ENCODE measurements around the gene COL7A1.

Gene COL7A1

DNA sequence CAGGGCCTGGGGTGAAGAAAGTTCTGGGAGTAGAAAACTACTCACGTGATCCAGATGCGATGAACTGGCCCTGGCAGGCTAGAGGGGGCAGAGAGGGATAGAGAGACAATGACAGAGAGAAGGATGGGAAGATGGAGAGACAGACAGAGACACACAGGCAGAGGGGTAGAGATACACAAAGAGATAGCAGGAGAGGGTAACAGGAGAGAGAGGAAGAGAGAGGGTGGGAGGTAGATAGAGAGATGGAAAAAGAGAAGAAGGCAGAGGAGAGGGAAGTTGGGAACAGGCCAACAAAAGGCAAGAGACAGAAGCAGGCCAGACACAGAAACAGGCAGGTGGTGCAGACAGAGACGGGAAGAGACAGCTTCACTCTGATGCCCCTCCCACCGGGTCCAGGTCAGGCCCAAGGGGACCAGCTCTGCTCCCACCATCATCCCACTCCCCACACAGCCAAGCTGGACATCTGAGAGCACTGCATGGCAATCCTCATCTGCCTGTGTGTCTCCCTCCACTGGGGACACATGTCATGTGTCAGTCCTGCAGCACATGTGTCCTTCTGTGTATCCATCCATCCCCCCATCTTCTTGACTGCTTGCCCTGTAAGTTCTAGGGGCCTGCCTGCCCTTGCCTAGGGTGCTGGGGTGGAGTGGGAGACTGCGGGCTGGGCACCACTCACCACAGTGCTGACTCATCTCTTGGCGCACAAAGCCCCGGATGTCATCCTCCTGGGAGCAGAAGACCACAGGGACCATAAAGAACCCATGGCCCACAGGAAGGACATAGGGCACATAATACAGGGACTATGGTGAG, 29.3 kb downstream of the COL7A1 start:
- no peak for TF ChIP-seq EZH2phosphoT487 (IDR thresholded peaks at IDR 0.05; ENCODE audit: borderline replicate concordance)
- TF ChIP-seq, protein P1, sequence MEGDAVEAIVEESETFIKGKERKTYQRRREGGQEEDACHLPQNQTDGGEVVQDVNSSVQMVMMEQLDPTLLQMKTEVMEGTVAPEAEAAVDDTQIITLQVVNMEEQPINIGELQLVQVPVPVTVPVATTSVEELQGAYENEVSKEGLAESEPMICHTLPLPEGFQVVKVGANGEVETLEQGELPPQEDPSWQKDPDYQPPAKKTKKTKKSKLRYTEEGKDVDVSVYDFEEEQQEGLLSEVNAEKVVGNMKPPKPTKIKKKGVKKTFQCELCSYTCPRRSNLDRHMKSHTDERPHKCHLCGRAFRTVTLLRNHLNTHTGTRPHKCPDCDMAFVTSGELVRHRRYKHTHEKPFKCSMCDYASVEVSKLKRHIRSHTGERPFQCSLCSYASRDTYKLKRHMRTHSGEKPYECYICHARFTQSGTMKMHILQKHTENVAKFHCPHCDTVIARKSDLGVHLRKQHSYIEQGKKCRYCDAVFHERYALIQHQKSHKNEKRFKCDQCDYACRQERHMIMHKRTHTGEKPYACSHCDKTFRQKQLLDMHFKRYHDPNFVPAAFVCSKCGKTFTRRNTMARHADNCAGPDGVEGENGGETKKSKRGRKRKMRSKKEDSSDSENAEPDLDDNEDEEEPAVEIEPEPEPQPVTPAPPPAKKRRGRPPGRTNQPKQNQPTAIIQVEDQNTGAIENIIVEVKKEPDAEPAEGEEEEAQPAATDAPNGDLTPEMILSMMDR (conservative IDR thresholded peaks at IDR 0.05; ENCODE audit: low read length), result no peak
- H3K9me2 ChIP-seq (replicated peaks; ENCODE audit: low read depth, low read length), result no peaks in the 10 kb centered on the region

DNA sequence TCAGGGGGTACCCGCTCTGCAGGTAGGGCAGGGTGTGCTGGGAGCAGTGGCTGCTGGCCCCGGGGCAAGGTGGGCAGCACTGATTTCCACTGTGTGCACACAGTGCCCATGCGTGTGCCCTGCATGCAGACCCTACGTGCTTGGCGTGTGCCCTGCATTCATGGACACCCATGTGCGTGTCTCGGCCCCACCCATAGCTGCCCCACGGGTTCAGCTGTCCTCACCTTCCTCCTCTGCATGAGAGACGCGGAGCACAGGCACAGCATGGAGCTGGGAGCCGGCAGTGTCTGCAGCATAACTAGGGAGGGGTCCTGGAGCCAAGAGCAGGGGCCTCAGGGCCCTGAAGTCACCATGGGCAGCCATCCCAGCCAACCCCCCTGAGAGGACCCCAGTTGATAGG, 29.9 kb downstream of the COL7A1 start:
- H4K20me1 ChIP-seq (ENCODE audit: insufficient read depth, low read length, poor library complexity, severe bottlenecking), result no peaks in the 10 kb centered on the region
- H3K9me2 ChIP-seq (replicated peaks; ENCODE audit: low read depth, low read length), result no peaks in the 10 kb centered on the region
- H3K36me3 ChIP-seq (ENCODE audit: insufficient read depth, low read length), result no peaks in the 10 kb centered on the region
- H3F3A ChIP-seq (ENCODE audit: low read depth), result no peaks in the 10 kb centered on the region
- H3K9me3 ChIP-seq (ENCODE audit: insufficient read depth, low read depth, low read length), result no peaks in the 10 kb centered on the region
- H3K4me2 ChIP-seq (ENCODE audit: low read depth, low read length, poor library complexity, severe bottlenecking), result no peak overlapping the region
- H3K4me3 ChIP-seq (ENCODE audit: low read length, poor library complexity, severe bottlenecking), result no peak overlapping the region
- TF ChIP-seq, protein P1 (conservative IDR thresholded peaks at IDR 0.05; ENCODE audit: low read length), result no peak
- no peak for TF ChIP-seq EZH2phosphoT487 (IDR thresholded peaks at IDR 0.05; ENCODE audit: borderline replicate concordance)
- H3K4me1 ChIP-seq (ENCODE audit: insufficient read depth, low read length, poor library complexity, severe bottlenecking), result peaks cover 32% of the 10 kb centered on the region
- H3K9ac ChIP-seq (ENCODE audit: low read depth, low read length, poor library complexity, severe bottlenecking), result no peak overlapping the region
- no peak overlapping the region for H2AFZ ChIP-seq (ENCODE audit: low read length)
- H3K79me2 ChIP-seq (ENCODE audit: insufficient read depth, low read length), result no peaks in the 10 kb centered on the region
- no peaks in the 10 kb centered on the region for H3K27me3 ChIP-seq (ENCODE audit: insufficient read depth, low read length, poor library complexity, severe bottlenecking)

More for the DNA sequence above, 29.3 kb downstream of the COL7A1 start:
- Histone ChIP-seq H3K9me3 (ENCODE audit: insufficient read depth, low read depth, low read length) (no peaks in the 10 kb centered on the region), H3K79me2 (ENCODE audit: insufficient read depth, low read length) (no peaks in the 10 kb centered on the region), H3K4me2 (ENCODE audit: low read depth, low read length, poor library complexity, severe bottlenecking) (no peak overlapping the region), H2AFZ (ENCODE audit: low read length) (no peak overlapping the region), H3F3A (ENCODE audit: low read depth) (no peaks in the 10 kb centered on the region), H3K9ac (ENCODE audit: low read depth, low read length, poor library complexity, severe bottlenecking) (no peak overlapping the region), H3K4me1 (ENCODE audit: insufficient read depth, low read length, poor library complexity, severe bottlenecking) (peaks cover 26% of the 10 kb centered on the region), H3K36me3 (ENCODE audit: insufficient read depth, low read length) (no peaks in the 10 kb centered on the region), H4K20me1 (ENCODE audit: insufficient read depth, low read length, poor library complexity, severe bottlenecking) (no peaks in the 10 kb centered on the region), H3K27me3 (ENCODE audit: insufficient read depth, low read length, poor library complexity, severe bottlenecking) (no peaks in the 10 kb centered on the region), H3K4me3 (ENCODE audit: low read length, poor library complexity, severe bottlenecking) (no peak overlapping the region)

DNA sequence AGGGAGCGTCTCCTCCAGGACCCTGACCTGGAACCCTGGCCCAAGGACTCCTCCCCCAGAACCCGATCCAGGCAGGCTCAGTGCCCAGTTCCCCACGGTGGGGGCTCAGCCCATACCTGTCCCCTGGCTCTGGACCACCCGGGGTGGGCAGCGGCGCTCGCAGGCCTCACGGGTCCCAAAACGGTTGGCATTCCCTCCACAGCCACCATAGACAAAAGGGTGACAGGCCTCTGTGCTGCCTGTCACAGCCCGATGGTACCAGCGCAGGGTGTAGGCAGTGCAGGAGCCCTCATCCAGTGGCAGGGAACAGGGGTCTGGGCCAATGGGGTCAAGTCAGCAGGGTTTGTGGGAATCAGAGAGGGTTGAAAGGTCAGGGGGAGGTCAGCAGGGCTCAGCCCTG, 30.5 kb downstream of the COL7A1 start:
- Histone ChIP-seq H3K9me3 (ENCODE audit: insufficient read depth, low read depth, low read length) (no peaks in the 10 kb centered on the region), H4K20me1 (ENCODE audit: insufficient read depth, low read length, poor library complexity, severe bottlenecking) (no peaks in the 10 kb centered on the region), H3K4me1 (ENCODE audit: insufficient read depth, low read length, poor library complexity, severe bottlenecking) (peaks cover 37% of the 10 kb centered on the region), H3K9me2 (replicated peaks; ENCODE audit: low read depth, low read length) (no peaks in the 10 kb centered on the region), H3K4me2 (ENCODE audit: low read depth, low read length, poor library complexity, severe bottlenecking) (no peak overlapping the region), H3K36me3 (ENCODE audit: insufficient read depth, low read length) (no peaks in the 10 kb centered on the region), H3K4me3 (ENCODE audit: low read length, poor library complexity, severe bottlenecking) (no peak overlapping the region), H3K9ac (ENCODE audit: low read depth, low read length, poor library complexity, severe bottlenecking) (no peak overlapping the region), H3F3A (ENCODE audit: low read depth) (no peaks in the 10 kb centered on the region), H3K79me2 (ENCODE audit: insufficient read depth, low read length) (no peaks in the 10 kb centered on the region), H2AFZ (ENCODE audit: low read length) (no peak overlapping the region), H3K27me3 (ENCODE audit: insufficient read depth, low read length, poor library complexity, severe bottlenecking) (no peaks in the 10 kb centered on the region)
- TF ChIP-seq EZH2phosphoT487 (IDR thresholded peaks at IDR 0.05; ENCODE audit: borderline replicate concordance), result no peak
- TF ChIP-seq, protein P1 (conservative IDR thresholded peaks at IDR 0.05; ENCODE audit: low read length), result no peak
